Measurements from ENCODE around the gene GTF2E1. TPM values are rescaled to one million over a fixed set of nuclear protein-coding genes. Genes with fewer than 3 reads are reported as not detected.

Gene GTF2E1
- total RNA-seq, 2 experiments from 2014 or later, result 14.8 to 40.8 TPM

DNA sequence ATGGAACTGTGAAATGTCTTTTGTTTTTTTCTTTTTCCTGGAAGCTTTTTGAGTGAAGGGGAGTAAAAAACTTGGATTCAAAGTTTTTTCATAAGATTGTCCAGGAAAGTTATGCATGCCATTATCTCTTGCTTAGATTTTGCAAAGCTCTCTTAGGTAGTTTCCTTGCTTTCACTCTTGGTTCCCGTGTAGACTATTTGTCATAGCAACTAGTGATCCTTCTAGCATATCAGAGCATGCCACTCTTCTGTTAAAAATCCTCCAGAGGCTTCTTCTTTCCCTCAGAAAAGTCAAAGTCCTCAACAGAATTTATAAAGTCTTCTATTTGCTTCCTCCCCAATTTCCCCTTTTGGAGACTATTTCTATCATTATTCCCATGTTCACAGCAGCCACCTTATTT, 21.1 kb downstream of the GTF2E1 start:
- DNase-seq (ENCODE audit: low spot score), result no peak
- Histone ChIP-seq H3K79me2 (ENCODE audit: insufficient read depth, low read depth, low read length) (peaks cover 45% of the 10 kb centered on the region), H3K27ac (ENCODE audit: low read depth, low read length, poor library complexity, severe bottlenecking) (no peak overlapping the region), H3K9me2 (ENCODE audit: insufficient read depth, low read length) (no peaks in the 10 kb centered on the region), H3K4me3 (ENCODE audit: low read depth, low read length, poor library complexity, severe bottlenecking) (no peak overlapping the region), H4K20me1 (ENCODE audit: insufficient read depth, low read length) (peaks cover 23% of the 10 kb centered on the region; the same call in 1 of the 2 replicates), H3K4me1 (ENCODE audit: insufficient read depth, low read length, poor library complexity, severe bottlenecking) (no peaks in the 10 kb centered on the region), H3K9me3 (ENCODE audit: low read length) (no peaks in the 10 kb centered on the region), H3K4me2 (ENCODE audit: low read length) (no peak overlapping the region), H2AFZ (ENCODE audit: low read length) (no peak overlapping the region), H3K36me3 (ENCODE audit: insufficient read depth, low read length) (peaks cover 12% of the 10 kb centered on the region; the same call in 1 of the 2 replicates)
- TF ChIP-seq EZH2phosphoT487 (IDR thresholded peaks at IDR 0.05; ENCODE audit: borderline replicate concordance, low read depth, low read length), result no peak
- TF ChIP-seq, protein P1, sequence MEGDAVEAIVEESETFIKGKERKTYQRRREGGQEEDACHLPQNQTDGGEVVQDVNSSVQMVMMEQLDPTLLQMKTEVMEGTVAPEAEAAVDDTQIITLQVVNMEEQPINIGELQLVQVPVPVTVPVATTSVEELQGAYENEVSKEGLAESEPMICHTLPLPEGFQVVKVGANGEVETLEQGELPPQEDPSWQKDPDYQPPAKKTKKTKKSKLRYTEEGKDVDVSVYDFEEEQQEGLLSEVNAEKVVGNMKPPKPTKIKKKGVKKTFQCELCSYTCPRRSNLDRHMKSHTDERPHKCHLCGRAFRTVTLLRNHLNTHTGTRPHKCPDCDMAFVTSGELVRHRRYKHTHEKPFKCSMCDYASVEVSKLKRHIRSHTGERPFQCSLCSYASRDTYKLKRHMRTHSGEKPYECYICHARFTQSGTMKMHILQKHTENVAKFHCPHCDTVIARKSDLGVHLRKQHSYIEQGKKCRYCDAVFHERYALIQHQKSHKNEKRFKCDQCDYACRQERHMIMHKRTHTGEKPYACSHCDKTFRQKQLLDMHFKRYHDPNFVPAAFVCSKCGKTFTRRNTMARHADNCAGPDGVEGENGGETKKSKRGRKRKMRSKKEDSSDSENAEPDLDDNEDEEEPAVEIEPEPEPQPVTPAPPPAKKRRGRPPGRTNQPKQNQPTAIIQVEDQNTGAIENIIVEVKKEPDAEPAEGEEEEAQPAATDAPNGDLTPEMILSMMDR (conservative IDR thresholded peaks at IDR 0.05; ENCODE audit: low read length), result no peak
- intact Hi-C loops (cut with micrococcal nuclease; ENCODE audit: unreplicated experiment), result no loop called here
- ChIA-PET POLR2A (interaction anchor here (1.1 to 2.4 kb wide), 4 partner anchors 8 to 30 kb away, joined by 3 to 9 read pairs (median 4); partner anchors contain the start of genes GTF2E1 and RABL3), CTCF (ENCODE audit: unreplicated experiment) (no interaction called here)
- no TSS peak for BruUV-seq (replicated peaks)

GRCh38 chr3:120764206-120764605, 21.7 kb downstream of the GTF2E1 start:
- Histone ChIP-seq H4K20me1 (ENCODE audit: insufficient read depth, low read length) (peaks cover 23% of the 10 kb centered on the region; the same call in 1 of the 2 replicates), H3K4me1 (ENCODE audit: insufficient read depth, low read length, poor library complexity, severe bottlenecking) (no peaks in the 10 kb centered on the region), H3K36me3 (ENCODE audit: insufficient read depth, low read length) (peaks cover 10% of the 10 kb centered on the region; the same call in 1 of the 2 replicates), H3K27ac (ENCODE audit: low read depth, low read length, poor library complexity, severe bottlenecking) (no peak overlapping the region), H3K79me2 (ENCODE audit: insufficient read depth, low read depth, low read length) (peaks cover 47% of the 10 kb centered on the region), H2AFZ (ENCODE audit: low read length) (no peak overlapping the region), H3K9me3 (ENCODE audit: low read length) (no peaks in the 10 kb centered on the region), H3K4me3 (ENCODE audit: low read depth, low read length, poor library complexity, severe bottlenecking) (no peak overlapping the region), H3K4me2 (ENCODE audit: low read length) (no peak overlapping the region), H3K9me2 (ENCODE audit: insufficient read depth, low read length) (no peaks in the 10 kb centered on the region)
- TF ChIP-seq, protein P1 (conservative IDR thresholded peaks at IDR 0.05; ENCODE audit: low read length), result no peak
- no peak for TF ChIP-seq EZH2phosphoT487 (IDR thresholded peaks at IDR 0.05; ENCODE audit: borderline replicate concordance, low read depth, low read length)
- intact Hi-C loops (cut with micrococcal nuclease; ENCODE audit: unreplicated experiment), result no loop called here
- CTCF ChIA-PET (ENCODE audit: unreplicated experiment), result no interaction called here
- POLR2A ChIA-PET, result interaction anchor here (2.3 to 2.4 kb wide), 2 partner anchors 14 to 22 kb away, joined by 8 to 9 read pairs; partner anchors contain the start of genes GTF2E1 and RABL3
- no peak for DNase-seq (ENCODE audit: low spot score)
- no TSS peak for BruUV-seq (replicated peaks)

DNA sequence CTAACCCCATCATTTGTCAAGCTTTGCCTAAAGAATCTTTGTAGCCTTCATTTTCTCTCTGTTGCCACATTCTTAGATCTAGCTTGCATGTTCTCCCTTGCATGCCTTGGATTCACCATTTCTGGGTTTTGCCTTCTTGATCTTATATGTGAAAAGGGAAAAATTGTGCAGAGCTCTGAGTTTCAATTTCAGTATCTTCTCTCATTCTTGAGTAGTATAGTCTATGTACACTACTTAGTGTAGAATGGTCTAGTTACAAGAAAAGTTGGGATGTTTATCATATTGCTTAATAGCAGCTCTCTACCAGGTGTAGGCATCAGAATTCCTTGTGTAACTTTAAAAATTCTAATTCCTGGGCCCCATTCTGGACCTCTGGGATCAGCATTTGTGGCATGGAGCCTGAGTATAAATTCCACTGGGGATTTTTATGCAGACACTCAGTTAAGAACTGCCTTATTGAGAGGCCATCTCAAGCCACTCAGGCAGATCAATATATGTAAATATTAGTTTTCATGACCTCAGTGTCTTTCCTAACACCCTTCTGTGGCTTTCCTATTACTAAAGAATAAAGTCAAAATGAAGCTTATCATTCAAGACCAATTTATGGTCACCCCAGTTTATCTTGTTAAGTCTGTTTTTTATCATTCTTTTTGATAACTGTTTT, 23.4 kb downstream of the GTF2E1 start:
- Histone ChIP-seq H3K36me3 (ENCODE audit: insufficient read depth, low read length) (peaks cover 16% of the 10 kb centered on the region), H3K4me2 (ENCODE audit: low read length) (no peak overlapping the region), H3K27ac (ENCODE audit: low read depth, low read length, poor library complexity, severe bottlenecking) (no peak overlapping the region), H2AFZ (ENCODE audit: low read length) (no peak overlapping the region), H3K9me2 (ENCODE audit: insufficient read depth, low read length) (no peaks in the 10 kb centered on the region), H3K4me3 (ENCODE audit: low read depth, low read length, poor library complexity, severe bottlenecking) (no peak overlapping the region), H3K9me3 (ENCODE audit: low read length) (no peaks in the 10 kb centered on the region), H3K4me1 (ENCODE audit: insufficient read depth, low read length, poor library complexity, severe bottlenecking) (no peaks in the 10 kb centered on the region), H4K20me1 (ENCODE audit: insufficient read depth, low read length) (peaks cover 28% of the 10 kb centered on the region; the same call in 1 of the 2 replicates), H3K79me2 (ENCODE audit: insufficient read depth, low read depth, low read length) (peaks cover 47% of the 10 kb centered on the region)
- CTCF ChIA-PET (ENCODE audit: unreplicated experiment), result interaction anchor here (1.1 to 1.2 kb wide), 3 partner anchors 9 to 44 kb away, joined by 3 to 4 read pairs (median 3); partner anchors contain the start of genes GTF2E1 and RABL3
- DNase-seq (ENCODE audit: low spot score), result no peak
- intact Hi-C loops (cut with micrococcal nuclease; ENCODE audit: unreplicated experiment), result no loop called here
- no peak for TF ChIP-seq EZH2phosphoT487 (IDR thresholded peaks at IDR 0.05; ENCODE audit: borderline replicate concordance, low read depth, low read length)
- TF ChIP-seq, protein P1 (conservative IDR thresholded peaks at IDR 0.05; ENCODE audit: low read length), result no peak
- no TSS peak for BruUV-seq (replicated peaks)
- POLR2A ChIA-PET, result interaction anchor here (0.6 to 2.3 kb wide), 12 partner anchors 9 to 729 kb away, joined by 3 to 8 read pairs (median 3); no protein-coding TSS in a partner anchor

Measured in OCI-LY7 (cell line).